HCT116 (cell line): ENCODE data around the gene COQ10B.

Experiments used
- CEBPB ChIP-seq: IDR thresholded peaks from 2 replicates; pipeline ENCODE4 v1.6.1; 2012; ENCODE audit warnings: low read depth
- JUND ChIP-seq: IDR thresholded peaks from 2 replicates; pipeline ENCODE4 v1.6.1; 2012
- POLR2A ChIP-seq: IDR thresholded peaks from 2 replicates; pipeline ENCODE4 v1.7.0; 2011; ENCODE audit warnings: borderline replicate concordance; ENCODE audit not compliant: insufficient read depth, insufficient read length; ENCODE audit errors: extremely low read depth
- POLR2AphosphoS5 ChIP-seq: IDR thresholded peaks from 2 replicates; pipeline ENCODE4 v1.6.1; 2011; ENCODE audit warnings: mild to moderate bottlenecking, low read depth, low read length, moderate library complexity
- ZFX ChIP-seq: fragments of 450-650 bp; IDR thresholded peaks from 2 replicates; pipeline ENCODE4 v1.6.1; 2017
- TF ChIP-seq, protein P1 (sequence below): IDR thresholded peaks from 2 replicates; pipeline ENCODE4 v1.6.1; 2012; ENCODE audit warnings: low read depth
- TF ChIP-seq, protein P2 (sequence below): IDR thresholded peaks from 2 replicates; pipeline ENCODE4 v1.6.1; 2012
- TF ChIP-seq, protein P3 (sequence below), 3 experiments: fragments of 200-600 bp in 1 of 3; sonication (generic) in 1 of 3; IDR thresholded peaks in 2 of 3; conservative IDR thresholded peaks in 1 of 3; 2 replicates each; pipeline ENCODE4 v1.5.1; 2012 to 2017; ENCODE audit warnings: low read depth in 2 of 3, low read length in 2 of 3, antibody characterized with exemption in 1 of 3, borderline replicate concordance in 1 of 3, control low read depth in 1 of 3, mild to moderate bottlenecking in 1 of 3, mixed read lengths in 1 of 3, mixed run types in 1 of 3, moderate library complexity in 1 of 3; ENCODE audit not compliant: insufficient read depth in 1 of 3

DNA sequence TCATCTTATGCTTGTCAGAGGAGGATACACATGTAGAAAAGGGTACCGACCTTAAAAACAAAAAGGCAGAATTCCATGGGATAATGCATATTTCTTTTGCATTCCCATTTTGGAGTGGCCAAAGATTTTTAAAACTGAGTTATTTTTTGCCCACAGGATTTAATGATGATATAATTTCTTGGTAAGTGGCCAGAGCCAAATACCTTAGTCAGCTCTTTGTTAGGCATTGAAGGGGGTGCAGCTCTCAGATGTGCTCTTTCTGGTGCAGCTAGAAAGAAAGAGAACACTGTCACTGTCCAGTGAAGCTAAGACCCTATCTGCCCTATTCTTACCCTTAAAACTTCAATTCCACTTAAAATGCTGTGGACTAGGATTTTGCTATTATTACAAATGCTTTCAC, 10.8 kb downstream of the COQ10B start:
- TF ChIP-seq, protein P1, sequence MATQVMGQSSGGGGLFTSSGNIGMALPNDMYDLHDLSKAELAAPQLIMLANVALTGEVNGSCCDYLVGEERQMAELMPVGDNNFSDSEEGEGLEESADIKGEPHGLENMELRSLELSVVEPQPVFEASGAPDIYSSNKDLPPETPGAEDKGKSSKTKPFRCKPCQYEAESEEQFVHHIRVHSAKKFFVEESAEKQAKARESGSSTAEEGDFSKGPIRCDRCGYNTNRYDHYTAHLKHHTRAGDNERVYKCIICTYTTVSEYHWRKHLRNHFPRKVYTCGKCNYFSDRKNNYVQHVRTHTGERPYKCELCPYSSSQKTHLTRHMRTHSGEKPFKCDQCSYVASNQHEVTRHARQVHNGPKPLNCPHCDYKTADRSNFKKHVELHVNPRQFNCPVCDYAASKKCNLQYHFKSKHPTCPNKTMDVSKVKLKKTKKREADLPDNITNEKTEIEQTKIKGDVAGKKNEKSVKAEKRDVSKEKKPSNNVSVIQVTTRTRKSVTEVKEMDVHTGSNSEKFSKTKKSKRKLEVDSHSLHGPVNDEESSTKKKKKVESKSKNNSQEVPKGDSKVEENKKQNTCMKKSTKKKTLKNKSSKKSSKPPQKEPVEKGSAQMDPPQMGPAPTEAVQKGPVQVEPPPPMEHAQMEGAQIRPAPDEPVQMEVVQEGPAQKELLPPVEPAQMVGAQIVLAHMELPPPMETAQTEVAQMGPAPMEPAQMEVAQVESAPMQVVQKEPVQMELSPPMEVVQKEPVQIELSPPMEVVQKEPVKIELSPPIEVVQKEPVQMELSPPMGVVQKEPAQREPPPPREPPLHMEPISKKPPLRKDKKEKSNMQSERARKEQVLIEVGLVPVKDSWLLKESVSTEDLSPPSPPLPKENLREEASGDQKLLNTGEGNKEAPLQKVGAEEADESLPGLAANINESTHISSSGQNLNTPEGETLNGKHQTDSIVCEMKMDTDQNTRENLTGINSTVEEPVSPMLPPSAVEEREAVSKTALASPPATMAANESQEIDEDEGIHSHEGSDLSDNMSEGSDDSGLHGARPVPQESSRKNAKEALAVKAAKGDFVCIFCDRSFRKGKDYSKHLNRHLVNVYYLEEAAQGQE = no peak
- TF ChIP-seq, protein P2, sequence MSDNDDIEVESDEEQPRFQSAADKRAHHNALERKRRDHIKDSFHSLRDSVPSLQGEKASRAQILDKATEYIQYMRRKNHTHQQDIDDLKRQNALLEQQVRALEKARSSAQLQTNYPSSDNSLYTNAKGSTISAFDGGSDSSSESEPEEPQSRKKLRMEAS = no peak
- TF ChIP-seq ZFX = no peak
- no peak for TF ChIP-seq JUND
- no peak for TF ChIP-seq POLR2A
- TF ChIP-seq, protein P3, sequence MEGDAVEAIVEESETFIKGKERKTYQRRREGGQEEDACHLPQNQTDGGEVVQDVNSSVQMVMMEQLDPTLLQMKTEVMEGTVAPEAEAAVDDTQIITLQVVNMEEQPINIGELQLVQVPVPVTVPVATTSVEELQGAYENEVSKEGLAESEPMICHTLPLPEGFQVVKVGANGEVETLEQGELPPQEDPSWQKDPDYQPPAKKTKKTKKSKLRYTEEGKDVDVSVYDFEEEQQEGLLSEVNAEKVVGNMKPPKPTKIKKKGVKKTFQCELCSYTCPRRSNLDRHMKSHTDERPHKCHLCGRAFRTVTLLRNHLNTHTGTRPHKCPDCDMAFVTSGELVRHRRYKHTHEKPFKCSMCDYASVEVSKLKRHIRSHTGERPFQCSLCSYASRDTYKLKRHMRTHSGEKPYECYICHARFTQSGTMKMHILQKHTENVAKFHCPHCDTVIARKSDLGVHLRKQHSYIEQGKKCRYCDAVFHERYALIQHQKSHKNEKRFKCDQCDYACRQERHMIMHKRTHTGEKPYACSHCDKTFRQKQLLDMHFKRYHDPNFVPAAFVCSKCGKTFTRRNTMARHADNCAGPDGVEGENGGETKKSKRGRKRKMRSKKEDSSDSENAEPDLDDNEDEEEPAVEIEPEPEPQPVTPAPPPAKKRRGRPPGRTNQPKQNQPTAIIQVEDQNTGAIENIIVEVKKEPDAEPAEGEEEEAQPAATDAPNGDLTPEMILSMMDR (IDR thresholded peaks at IDR 0.05 in 2 of 3, conservative IDR thresholded peaks at IDR 0.05 in 1 of 3; ENCODE audit: borderline replicate concordance in 1 of 3, insufficient read depth in 1 of 3, low read depth in 2 of 3, low read length in 2 of 3) = no peak
- no peak for TF ChIP-seq CEBPB
- no peak for TF ChIP-seq POLR2AphosphoS5
